Loucy (cell line): ENCODE results near the gene MED14.

Experiments
- H2AFZ ChIP-seq: fragments of 200-600 bp; sonication (generic); 2 replicates; pipeline ENCODE4 v1.6.0; 2016; ENCODE audit warnings: antibody characterized with exemption, mild to moderate bottlenecking, low read length, moderate library complexity
- H3F3A ChIP-seq: fragments of 200-600 bp; 2 replicates; pipeline ENCODE4 v1.6.0; 2016; ENCODE audit warnings: antibody characterized with exemption, low read depth, mild to moderate bottlenecking
- H3K27me3 ChIP-seq: fragments of 200-600 bp; sonication (generic); 2 replicates; pipeline ENCODE4 v1.6.1; 2014; ENCODE audit warnings: low read length, mild to moderate bottlenecking; ENCODE audit not compliant: insufficient read depth, poor library complexity, severe bottlenecking
- H3K36me3 ChIP-seq: fragments of 200-600 bp; sonication (generic); 2 replicates; pipeline ENCODE4 v1.6.1; 2016; ENCODE audit warnings: low read length; ENCODE audit not compliant: insufficient read depth
- H3K4me1 ChIP-seq: fragments of 200-600 bp; sonication (generic); 2 replicates; pipeline ENCODE4 v1.5.1; 2014; ENCODE audit warnings: low read length, mild to moderate bottlenecking; ENCODE audit not compliant: insufficient read depth, poor library complexity, severe bottlenecking
- H3K4me2 ChIP-seq: fragments of 200-600 bp; sonication (generic); 2 replicates; pipeline ENCODE4 v1.6.0; 2014; ENCODE audit warnings: antibody characterized with exemption, low read length, low read depth, mild to moderate bottlenecking; ENCODE audit not compliant: poor library complexity, severe bottlenecking
- H3K4me3 ChIP-seq: fragments of 200-600 bp; sonication (generic); 2 replicates; pipeline ENCODE4 v1.5.1; 2014; ENCODE audit warnings: low read length, mild to moderate bottlenecking, mixed read lengths; ENCODE audit not compliant: poor library complexity, severe bottlenecking
- H3K79me2 ChIP-seq: fragments of 200-600 bp; sonication (generic); 2 replicates; pipeline ENCODE4 v1.6.1; 2014; ENCODE audit warnings: low read length; ENCODE audit not compliant: insufficient read depth
- H3K9ac ChIP-seq: fragments of 200-600 bp; sonication (generic); 2 replicates; pipeline ENCODE4 v1.6.0; 2014; ENCODE audit warnings: mild to moderate bottlenecking, low read depth, low read length, moderate library complexity; ENCODE audit not compliant: poor library complexity, severe bottlenecking
- H3K9me2 ChIP-seq: fragments of 200-600 bp; sonication (generic); replicated peaks from 2 replicates; pipeline ENCODE4 v1.6.1; 2016; ENCODE audit warnings: low read depth, low read length, mixed read lengths
- H3K9me3 ChIP-seq: fragments of 200-600 bp; sonication (generic); 2 replicates; pipeline ENCODE4 v1.6.1; 2014; ENCODE audit warnings: mild to moderate bottlenecking, antibody characterized with exemption, low read length, low read depth; ENCODE audit not compliant: insufficient read depth
- H4K20me1 ChIP-seq: fragments of 200-600 bp; sonication (generic); 2 replicates; pipeline ENCODE4 v1.6.0; 2014; ENCODE audit warnings: antibody characterized with exemption, low read length, mild to moderate bottlenecking; ENCODE audit not compliant: insufficient read depth, poor library complexity, severe bottlenecking
- CTCF ChIP-seq: fragments of 200-600 bp; sonication (generic); conservative IDR thresholded peaks from 2 replicates; pipeline ENCODE4 v1.5.1; 2014; ENCODE audit warnings: mild to moderate bottlenecking, antibody characterized with exemption, low read length
- EZH2phosphoT487 ChIP-seq: fragments of 200-600 bp; IDR thresholded peaks from 2 replicates; pipeline ENCODE4 v1.6.1; 2018; ENCODE audit warnings: antibody characterized with exemption, mild to moderate bottlenecking, moderate library complexity, borderline replicate concordance

The MED14 gene

DNA sequence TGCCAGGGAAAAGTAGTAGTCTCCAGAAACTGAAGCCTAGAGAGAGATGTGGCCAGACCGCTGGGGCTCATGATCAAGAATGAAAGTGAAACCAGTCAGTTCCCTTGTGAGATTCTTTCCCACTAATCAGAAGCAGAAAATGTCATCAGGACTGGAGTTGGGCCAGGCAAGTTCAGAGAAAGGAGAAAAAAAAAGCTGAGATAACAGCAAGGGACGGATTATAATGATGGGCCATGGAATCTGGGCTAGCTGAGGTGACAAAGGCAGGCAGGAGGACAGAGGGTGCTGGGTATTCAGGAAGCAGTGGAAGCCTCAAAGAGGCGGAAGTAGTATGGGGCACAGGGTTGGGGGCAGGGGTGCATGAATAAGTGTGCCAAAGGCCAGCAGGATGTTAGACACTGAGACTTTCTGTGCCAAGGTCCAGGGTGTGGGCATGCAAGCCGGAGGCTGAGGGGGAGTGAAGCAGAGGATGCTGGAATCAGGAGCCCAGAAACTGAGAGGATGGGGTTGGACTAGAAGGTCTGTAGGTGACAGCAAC lies 90.5 kb downstream of the MED14 start:
- Histone ChIP-seq H3K9ac (peak overlapping the region; percentile 77), H2AFZ (no peak overlapping the region), H3K79me2 (peaks cover 55% of the 10 kb centered on the region), H4K20me1 (no peaks in the 10 kb centered on the region), H3K4me3 (peak overlapping the region; percentile 76), H3K9me2 (no peaks in the 10 kb centered on the region), H3K27me3 (no peaks in the 10 kb centered on the region), H3K9me3 (no peaks in the 10 kb centered on the region), H3K4me1 (peaks cover 14% of the 10 kb centered on the region), H3K36me3 (no peaks in the 10 kb centered on the region), H3F3A (no peaks in the 10 kb centered on the region), H3K4me2 (peak overlapping the region; percentile 66)
- TF ChIP-seq EZH2phosphoT487 (no peak), CTCF (no peak)

DNA sequence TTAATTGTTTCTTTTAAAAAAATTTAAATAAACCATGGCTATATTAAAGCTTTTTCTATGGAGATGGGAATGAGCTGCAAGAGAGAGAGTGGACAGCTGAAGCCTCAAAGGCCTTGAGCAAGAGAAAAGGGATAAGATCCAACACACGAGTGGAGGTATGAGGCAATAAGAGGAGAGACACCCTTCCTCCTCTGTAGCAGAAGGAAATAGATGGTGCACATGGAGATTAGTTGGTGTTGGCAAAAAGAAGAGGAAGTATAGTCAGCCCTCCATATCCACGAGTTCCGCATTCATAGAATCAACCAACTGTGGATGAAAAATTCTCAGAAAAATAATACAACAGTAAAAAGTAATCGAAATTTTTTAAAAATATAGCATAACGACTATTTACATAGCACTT lies 91.2 kb downstream of the MED14 start:
- peak overlapping the region; percentile 66 for H3K4me2 ChIP-seq
- no peaks in the 10 kb centered on the region for H3K36me3 ChIP-seq
- H3K9ac ChIP-seq, result peak overlapping the region; percentile 77
- H3K9me3 ChIP-seq, result no peaks in the 10 kb centered on the region
- H3K27me3 ChIP-seq, result no peaks in the 10 kb centered on the region
- H3K9me2 ChIP-seq, result no peaks in the 10 kb centered on the region
- peak overlapping the region; percentile 76 for H3K4me3 ChIP-seq
- H2AFZ ChIP-seq, result no peak overlapping the region
- no peaks in the 10 kb centered on the region for H3F3A ChIP-seq
- H3K4me1 ChIP-seq, result peaks cover 14% of the 10 kb centered on the region
- peaks cover 55% of the 10 kb centered on the region for H3K79me2 ChIP-seq
- no peaks in the 10 kb centered on the region for H4K20me1 ChIP-seq
- TF ChIP-seq EZH2phosphoT487 (no peak), CTCF (no peak)

GRCh38 chrX:40637687-40638086 lies 97.7 kb downstream of the MED14 start:
- TF ChIP-seq EZH2phosphoT487, result no peak
- no peak for TF ChIP-seq CTCF
- Histone ChIP-seq H4K20me1 (no peaks in the 10 kb centered on the region), H3K79me2 (peaks cover 13% of the 10 kb centered on the region; the same call in 1 of the 2 replicates)

More at GRCh38 chrX:40637687-40638086, 97.7 kb downstream of the MED14 start:
- H3K4me1 ChIP-seq, result peaks cover 3% of the 10 kb centered on the region
- H3K4me3 ChIP-seq, result no peak overlapping the region
- no peaks in the 10 kb centered on the region for H3K27me3 ChIP-seq
- H3K9me2 ChIP-seq, result no peaks in the 10 kb centered on the region
- no peak overlapping the region for H3K9ac ChIP-seq
- peaks cover 53% of the 10 kb centered on the region; the same call in 1 of the 2 replicates for H3K36me3 ChIP-seq
- H3K9me3 ChIP-seq, result no peaks in the 10 kb centered on the region
- no peaks in the 10 kb centered on the region for H3F3A ChIP-seq
- H2AFZ ChIP-seq, result no peak overlapping the region
- H3K4me2 ChIP-seq, result no peak overlapping the region
